Measurements from ENCODE around the gene SMAGP. TPM values are rescaled to one million over a fixed set of nuclear protein-coding genes. Genes with fewer than 3 reads are reported as not detected.
A peak's percentile ranks its signal among the peaks of the same experiment; 100 is the strongest.

Gene SMAGP
- total RNA-seq, 1 experiment from 2014 or later: 11.6 TPM

DNA sequence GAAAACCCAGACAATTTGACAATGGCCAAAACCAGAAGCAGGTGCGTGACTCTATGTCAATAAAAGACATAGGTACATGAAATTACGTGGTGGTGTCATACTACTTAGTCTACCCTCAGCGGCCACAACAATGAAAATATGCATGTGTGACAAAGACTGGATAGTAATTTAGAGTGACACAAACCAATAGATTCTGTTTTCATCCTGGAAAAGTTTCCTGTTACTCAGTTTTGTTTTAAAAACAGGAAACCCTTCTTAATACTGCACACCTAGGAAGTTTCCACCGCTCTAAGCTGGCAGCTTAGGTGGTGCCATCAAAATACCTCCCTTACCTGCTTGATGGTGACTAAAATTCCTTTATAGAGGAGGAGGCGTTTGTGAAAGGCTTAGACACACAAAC is 67.5 kb downstream of the SMAGP start:
- no peaks in the 10 kb centered on the region for H3K4me1 Mint-ChIP-seq
- CTCF ChIA-PET: no interaction called here
- no peaks in the 10 kb centered on the region for H3K27me3 Mint-ChIP-seq (ENCODE audit: low read depth)
- H3K27ac Mint-ChIP-seq: no peak overlapping the region
- H3K4me3 Mint-ChIP-seq: no peak overlapping the region
- DNase-seq (ENCODE audit: low spot score): no peak
- no peaks in the 10 kb centered on the region for H3K36me3 Mint-ChIP-seq
- no peak for ATAC-seq
- TF ChIP-seq NR2C2 (CRISPR knock-in tag; IDR thresholded peaks at IDR 0.05) (no peak), JUN (CRISPR knock-in tag; IDR thresholded peaks at IDR 0.05) (no peak), MYBL2 (CRISPR knock-in tag; IDR thresholded peaks at IDR 0.05) (no peak), SMAD4 (CRISPR knock-in tag; IDR thresholded peaks at IDR 0.05) (no peak), SOX15 (CRISPR knock-in tag; IDR thresholded peaks at IDR 0.05) (no peak), EMX1 (CRISPR knock-in tag; IDR thresholded peaks at IDR 0.05) (no peak), MXD4 (CRISPR knock-in tag; IDR thresholded peaks at IDR 0.05; ENCODE audit: borderline replicate concordance) (no peak)
- TF ChIP-seq, protein P1, sequence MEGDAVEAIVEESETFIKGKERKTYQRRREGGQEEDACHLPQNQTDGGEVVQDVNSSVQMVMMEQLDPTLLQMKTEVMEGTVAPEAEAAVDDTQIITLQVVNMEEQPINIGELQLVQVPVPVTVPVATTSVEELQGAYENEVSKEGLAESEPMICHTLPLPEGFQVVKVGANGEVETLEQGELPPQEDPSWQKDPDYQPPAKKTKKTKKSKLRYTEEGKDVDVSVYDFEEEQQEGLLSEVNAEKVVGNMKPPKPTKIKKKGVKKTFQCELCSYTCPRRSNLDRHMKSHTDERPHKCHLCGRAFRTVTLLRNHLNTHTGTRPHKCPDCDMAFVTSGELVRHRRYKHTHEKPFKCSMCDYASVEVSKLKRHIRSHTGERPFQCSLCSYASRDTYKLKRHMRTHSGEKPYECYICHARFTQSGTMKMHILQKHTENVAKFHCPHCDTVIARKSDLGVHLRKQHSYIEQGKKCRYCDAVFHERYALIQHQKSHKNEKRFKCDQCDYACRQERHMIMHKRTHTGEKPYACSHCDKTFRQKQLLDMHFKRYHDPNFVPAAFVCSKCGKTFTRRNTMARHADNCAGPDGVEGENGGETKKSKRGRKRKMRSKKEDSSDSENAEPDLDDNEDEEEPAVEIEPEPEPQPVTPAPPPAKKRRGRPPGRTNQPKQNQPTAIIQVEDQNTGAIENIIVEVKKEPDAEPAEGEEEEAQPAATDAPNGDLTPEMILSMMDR (IDR thresholded peaks at IDR 0.05): no peak
- TF ChIP-seq, protein P2, sequence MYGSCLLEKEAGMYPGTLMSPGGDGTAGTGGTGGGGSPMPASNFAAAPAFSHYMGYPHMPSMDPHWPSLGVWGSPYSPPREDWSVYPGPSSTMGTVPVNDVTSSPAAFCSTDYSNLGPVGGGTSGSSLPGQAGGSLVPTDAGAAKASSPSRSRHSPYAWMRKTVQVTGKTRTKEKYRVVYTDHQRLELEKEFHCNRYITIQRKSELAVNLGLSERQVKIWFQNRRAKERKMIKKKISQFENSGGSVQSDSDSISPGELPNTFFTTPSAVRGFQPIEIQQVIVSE (CRISPR knock-in tag; IDR thresholded peaks at IDR 0.05; ENCODE audit: borderline replicate concordance): no peak
- TF ChIP-seq, protein P3, sequence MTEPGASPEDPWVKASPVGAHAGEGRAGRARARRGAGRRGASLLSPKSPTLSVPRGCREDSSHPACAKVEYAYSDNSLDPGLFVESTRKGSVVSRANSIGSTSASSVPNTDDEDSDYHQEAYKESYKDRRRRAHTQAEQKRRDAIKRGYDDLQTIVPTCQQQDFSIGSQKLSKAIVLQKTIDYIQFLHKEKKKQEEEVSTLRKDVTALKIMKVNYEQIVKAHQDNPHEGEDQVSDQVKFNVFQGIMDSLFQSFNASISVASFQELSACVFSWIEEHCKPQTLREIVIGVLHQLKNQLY (CRISPR knock-in tag; IDR thresholded peaks at IDR 0.05): no peak
- H3K9me3 Mint-ChIP-seq: no peaks in the 10 kb centered on the region
- POLR2A ChIA-PET: no interaction called here

DNA sequence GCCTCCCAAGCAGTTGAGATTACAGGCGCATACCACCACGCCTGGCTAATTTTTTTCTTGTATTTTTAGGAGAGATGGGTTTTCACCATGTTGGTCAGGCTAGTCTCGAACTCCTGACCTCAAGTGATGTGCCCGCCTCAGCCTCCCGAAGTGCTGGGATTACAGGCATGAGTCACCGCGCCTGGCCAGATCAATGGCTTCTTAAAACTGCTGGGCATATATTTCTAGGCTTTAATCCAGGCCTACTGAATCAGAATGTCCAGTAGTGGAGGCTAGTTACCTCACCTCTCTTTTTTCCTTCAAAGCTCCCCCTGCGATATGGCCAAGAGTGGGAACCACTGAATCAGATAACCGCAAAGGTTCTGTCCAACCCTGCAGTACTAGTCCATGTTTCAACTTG is 69.4 kb downstream of the SMAGP start:
- CTCF ChIA-PET: no interaction called here
- no peaks in the 10 kb centered on the region for H3K27me3 Mint-ChIP-seq (ENCODE audit: low read depth)
- H3K27ac Mint-ChIP-seq: peak overlapping the region; percentile 34
- H3K4me3 Mint-ChIP-seq: no peak overlapping the region
- H3K36me3 Mint-ChIP-seq: no peaks in the 10 kb centered on the region
- H3K9me3 Mint-ChIP-seq: no peaks in the 10 kb centered on the region
- ATAC-seq (no peak), DNase-seq (ENCODE audit: low spot score) (no peak)
- POLR2A ChIA-PET: no interaction called here
- TF ChIP-seq, protein P4, sequence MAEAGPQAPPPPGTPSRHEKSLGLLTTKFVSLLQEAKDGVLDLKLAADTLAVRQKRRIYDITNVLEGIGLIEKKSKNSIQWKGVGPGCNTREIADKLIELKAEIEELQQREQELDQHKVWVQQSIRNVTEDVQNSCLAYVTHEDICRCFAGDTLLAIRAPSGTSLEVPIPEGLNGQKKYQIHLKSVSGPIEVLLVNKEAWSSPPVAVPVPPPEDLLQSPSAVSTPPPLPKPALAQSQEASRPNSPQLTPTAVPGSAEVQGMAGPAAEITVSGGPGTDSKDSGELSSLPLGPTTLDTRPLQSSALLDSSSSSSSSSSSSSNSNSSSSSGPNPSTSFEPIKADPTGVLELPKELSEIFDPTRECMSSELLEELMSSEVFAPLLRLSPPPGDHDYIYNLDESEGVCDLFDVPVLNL (CRISPR knock-in tag; IDR thresholded peaks at IDR 0.05; ENCODE audit: borderline replicate concordance, low read depth): no peak
- TF ChIP-seq, protein P5, sequence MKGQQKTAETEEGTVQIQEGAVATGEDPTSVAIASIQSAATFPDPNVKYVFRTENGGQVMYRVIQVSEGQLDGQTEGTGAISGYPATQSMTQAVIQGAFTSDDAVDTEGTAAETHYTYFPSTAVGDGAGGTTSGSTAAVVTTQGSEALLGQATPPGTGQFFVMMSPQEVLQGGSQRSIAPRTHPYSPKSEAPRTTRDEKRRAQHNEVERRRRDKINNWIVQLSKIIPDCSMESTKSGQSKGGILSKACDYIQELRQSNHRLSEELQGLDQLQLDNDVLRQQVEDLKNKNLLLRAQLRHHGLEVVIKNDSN (CRISPR knock-in tag; IDR thresholded peaks at IDR 0.05): no peak
- TF ChIP-seq ZNF423 (CRISPR knock-in tag; IDR thresholded peaks at IDR 0.05) (no peak), EMX1 (CRISPR knock-in tag; IDR thresholded peaks at IDR 0.05) (no peak), MYBL2 (CRISPR knock-in tag; IDR thresholded peaks at IDR 0.05) (no peak), GABPB1 (CRISPR knock-in tag; IDR thresholded peaks at IDR 0.05) (no peak), GTF2I (CRISPR knock-in tag; conservative IDR thresholded peaks at IDR 0.05) (no peak), FOXJ3 (CRISPR knock-in tag; IDR thresholded peaks at IDR 0.05; ENCODE audit: borderline replicate concordance) (no peak), SMAD4 (CRISPR knock-in tag; IDR thresholded peaks at IDR 0.05) (no peak), NR2C2 (CRISPR knock-in tag; IDR thresholded peaks at IDR 0.05) (no peak)
- TF ChIP-seq, protein P6, sequence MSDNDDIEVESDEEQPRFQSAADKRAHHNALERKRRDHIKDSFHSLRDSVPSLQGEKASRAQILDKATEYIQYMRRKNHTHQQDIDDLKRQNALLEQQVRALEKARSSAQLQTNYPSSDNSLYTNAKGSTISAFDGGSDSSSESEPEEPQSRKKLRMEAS (CRISPR knock-in tag; IDR thresholded peaks at IDR 0.05): no peak
- H3K4me1 Mint-ChIP-seq: no peaks in the 10 kb centered on the region

DNA sequence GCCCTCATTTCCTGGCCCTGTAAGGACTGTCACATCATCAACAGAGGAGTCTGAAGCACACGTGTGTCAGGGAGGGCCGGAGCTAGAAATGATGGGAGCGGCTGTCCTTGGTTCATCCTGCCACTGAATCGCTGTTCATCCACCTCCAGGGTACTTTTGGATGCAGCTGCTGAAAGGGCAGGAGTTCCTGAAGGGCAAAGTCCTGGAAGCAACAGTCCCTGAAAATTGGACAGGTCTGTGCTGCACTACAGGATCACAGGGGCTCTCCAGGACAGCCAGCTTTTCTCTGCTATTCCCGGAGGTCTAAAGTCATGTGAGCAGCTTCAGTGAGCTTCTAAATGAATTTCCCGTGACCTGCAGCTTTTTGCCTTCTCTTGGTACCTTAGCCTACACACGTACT is 70.1 kb downstream of the SMAGP start:
- no peak for DNase-seq (ENCODE audit: low spot score)
- no peaks in the 10 kb centered on the region for H3K36me3 Mint-ChIP-seq
- H3K9me3 Mint-ChIP-seq: no peaks in the 10 kb centered on the region
- ChIA-PET CTCF (interaction anchor here (1.1 kb wide), 1 partner anchor 62 kb away, joined by 3 read pairs; no protein-coding TSS in a partner anchor), POLR2A (no interaction called here)
- no peaks in the 10 kb centered on the region for H3K4me1 Mint-ChIP-seq
- H3K27ac Mint-ChIP-seq: no peak overlapping the region
- ATAC-seq: no peak
- no peaks in the 10 kb centered on the region for H3K27me3 Mint-ChIP-seq (ENCODE audit: low read depth)
- H3K4me3 Mint-ChIP-seq: no peak overlapping the region
- TF ChIP-seq, protein P7, sequence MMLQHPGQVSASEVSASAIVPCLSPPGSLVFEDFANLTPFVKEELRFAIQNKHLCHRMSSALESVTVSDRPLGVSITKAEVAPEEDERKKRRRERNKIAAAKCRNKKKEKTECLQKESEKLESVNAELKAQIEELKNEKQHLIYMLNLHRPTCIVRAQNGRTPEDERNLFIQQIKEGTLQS (CRISPR knock-in tag; conservative IDR thresholded peaks at IDR 0.05): no peak
- TF ChIP-seq PRRX2 (CRISPR knock-in tag; IDR thresholded peaks at IDR 0.05) (no peak), HMGA2 (CRISPR knock-in tag; IDR thresholded peaks at IDR 0.05) (no peak), CBFB (CRISPR knock-in tag; IDR thresholded peaks at IDR 0.05; ENCODE audit: low read depth) (no peak), ZNF671 (CRISPR knock-in tag; IDR thresholded peaks at IDR 0.05) (no peak), ZNF423 (CRISPR knock-in tag; IDR thresholded peaks at IDR 0.05) (no peak), ZNF416 (CRISPR knock-in tag; IDR thresholded peaks at IDR 0.05) (no peak)
- TF ChIP-seq, protein P8, sequence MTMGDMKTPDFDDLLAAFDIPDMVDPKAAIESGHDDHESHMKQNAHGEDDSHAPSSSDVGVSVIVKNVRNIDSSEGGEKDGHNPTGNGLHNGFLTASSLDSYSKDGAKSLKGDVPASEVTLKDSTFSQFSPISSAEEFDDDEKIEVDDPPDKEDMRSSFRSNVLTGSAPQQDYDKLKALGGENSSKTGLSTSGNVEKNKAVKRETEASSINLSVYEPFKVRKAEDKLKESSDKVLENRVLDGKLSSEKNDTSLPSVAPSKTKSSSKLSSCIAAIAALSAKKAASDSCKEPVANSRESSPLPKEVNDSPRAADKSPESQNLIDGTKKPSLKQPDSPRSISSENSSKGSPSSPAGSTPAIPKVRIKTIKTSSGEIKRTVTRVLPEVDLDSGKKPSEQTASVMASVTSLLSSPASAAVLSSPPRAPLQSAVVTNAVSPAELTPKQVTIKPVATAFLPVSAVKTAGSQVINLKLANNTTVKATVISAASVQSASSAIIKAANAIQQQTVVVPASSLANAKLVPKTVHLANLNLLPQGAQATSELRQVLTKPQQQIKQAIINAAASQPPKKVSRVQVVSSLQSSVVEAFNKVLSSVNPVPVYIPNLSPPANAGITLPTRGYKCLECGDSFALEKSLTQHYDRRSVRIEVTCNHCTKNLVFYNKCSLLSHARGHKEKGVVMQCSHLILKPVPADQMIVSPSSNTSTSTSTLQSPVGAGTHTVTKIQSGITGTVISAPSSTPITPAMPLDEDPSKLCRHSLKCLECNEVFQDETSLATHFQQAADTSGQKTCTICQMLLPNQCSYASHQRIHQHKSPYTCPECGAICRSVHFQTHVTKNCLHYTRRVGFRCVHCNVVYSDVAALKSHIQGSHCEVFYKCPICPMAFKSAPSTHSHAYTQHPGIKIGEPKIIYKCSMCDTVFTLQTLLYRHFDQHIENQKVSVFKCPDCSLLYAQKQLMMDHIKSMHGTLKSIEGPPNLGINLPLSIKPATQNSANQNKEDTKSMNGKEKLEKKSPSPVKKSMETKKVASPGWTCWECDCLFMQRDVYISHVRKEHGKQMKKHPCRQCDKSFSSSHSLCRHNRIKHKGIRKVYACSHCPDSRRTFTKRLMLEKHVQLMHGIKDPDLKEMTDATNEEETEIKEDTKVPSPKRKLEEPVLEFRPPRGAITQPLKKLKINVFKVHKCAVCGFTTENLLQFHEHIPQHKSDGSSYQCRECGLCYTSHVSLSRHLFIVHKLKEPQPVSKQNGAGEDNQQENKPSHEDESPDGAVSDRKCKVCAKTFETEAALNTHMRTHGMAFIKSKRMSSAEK (CRISPR knock-in tag; IDR thresholded peaks at IDR 0.05; ENCODE audit: borderline replicate concordance): no peak
